Rectal smooth muscle tissue (tissue), 1 donor: ENCODE measurements around the gene SULT6B1.

Experiments
- H3K27ac ChIP-seq: one replicate; pipeline ENCODE4 v1.7.0; 2013; ENCODE audit warnings: low read depth, low read length, inconsistent platforms
- H3K27me3 ChIP-seq: one replicate; pipeline ENCODE4 v1.7.0; 2013; ENCODE audit warnings: low read length; ENCODE audit not compliant: control insufficient read depth, insufficient read depth
- H3K36me3 ChIP-seq: one replicate; pipeline ENCODE4 v1.7.0; 2013; ENCODE audit warnings: low read length; ENCODE audit not compliant: control insufficient read depth, insufficient read depth
- H3K4me1 ChIP-seq: one replicate; pipeline ENCODE4 v1.7.0; 2013; ENCODE audit warnings: low read length; ENCODE audit not compliant: control insufficient read depth, insufficient read depth
- H3K4me3 ChIP-seq: one replicate; pipeline ENCODE4 v1.7.0; 2013; ENCODE audit warnings: low read length
- H3K9ac ChIP-seq: one replicate; pipeline ENCODE4 v1.7.0; 2013; ENCODE audit warnings: low read length

Gene SULT6B1

GRCh38 chr2:37191253-37191652 lies 2.8 kb upstream of the SULT6B1 start:
- Histone ChIP-seq H3K27me3 (no peaks in the 10 kb centered on the region), H3K36me3 (no peaks in the 10 kb centered on the region), H3K9ac (no peak overlapping the region), H3K4me1 (no peaks in the 10 kb centered on the region), H3K27ac (no peak overlapping the region), H3K4me3 (no peak overlapping the region)

GRCh38 chr2:37190290-37190689 lies 1.8 kb upstream of the SULT6B1 start:
- no peak overlapping the region for H3K27ac ChIP-seq
- no peak overlapping the region for H3K4me3 ChIP-seq
- H3K36me3 ChIP-seq, result no peaks in the 10 kb centered on the region
- no peaks in the 10 kb centered on the region for H3K4me1 ChIP-seq
- no peak overlapping the region for H3K9ac ChIP-seq
- no peaks in the 10 kb centered on the region for H3K27me3 ChIP-seq

- no peaks in the 10 kb centered on the region for H3K36me3 ChIP-seq
- H3K4me3 ChIP-seq, result no peak overlapping the region
- H3K27ac ChIP-seq, result no peak overlapping the region
- no peaks in the 10 kb centered on the region for H3K4me1 ChIP-seq
- H3K27me3 ChIP-seq, result no peaks in the 10 kb centered on the region
- no peak overlapping the region for H3K9ac ChIP-seq
Measured at GRCh38 chr2:37189452-37190153, 1.1 kb upstream of the SULT6B1 start.

- H3K9ac ChIP-seq, result no peak overlapping the region
- H3K4me3 ChIP-seq, result no peak overlapping the region
- H3K36me3 ChIP-seq, result no peaks in the 10 kb centered on the region
Measured at GRCh38 chr2:37181726-37182684, 6.5 kb downstream of the SULT6B1 start.

GRCh38 chr2:37180640-37181039 lies 7.8 kb downstream of the SULT6B1 start:
- H3K4me3 ChIP-seq, result no peak overlapping the region
- no peak overlapping the region for H3K9ac ChIP-seq
- no peaks in the 10 kb centered on the region for H3K27me3 ChIP-seq
- no peak overlapping the region for H3K27ac ChIP-seq
- no peaks in the 10 kb centered on the region for H3K4me1 ChIP-seq
- H3K36me3 ChIP-seq, result no peaks in the 10 kb centered on the region

More at GRCh38 chr2:37181726-37182684, 6.5 kb downstream of the SULT6B1 start:
- Histone ChIP-seq H3K27ac (no peak overlapping the region), H3K27me3 (no peaks in the 10 kb centered on the region), H3K4me1 (no peaks in the 10 kb centered on the region)

- Histone ChIP-seq H3K27me3 (no peaks in the 10 kb centered on the region), H3K4me3 (no peak overlapping the region), H3K4me1 (no peaks in the 10 kb centered on the region), H3K36me3 (no peaks in the 10 kb centered on the region), H3K27ac (no peak overlapping the region), H3K9ac (no peak overlapping the region)
Measured at GRCh38 chr2:37180006-37180639, 8.3 kb downstream of the SULT6B1 start.

- H3K27ac ChIP-seq, result no peak overlapping the region
- H3K36me3 ChIP-seq, result no peaks in the 10 kb centered on the region
- no peaks in the 10 kb centered on the region for H3K4me1 ChIP-seq
- H3K27me3 ChIP-seq, result no peaks in the 10 kb centered on the region
- H3K4me3 ChIP-seq, result no peak overlapping the region
- H3K9ac ChIP-seq, result no peak overlapping the region
Measured at GRCh38 chr2:37173741-37174140, 14.7 kb downstream of the SULT6B1 start.

- no peak overlapping the region for H3K27ac ChIP-seq
- H3K4me1 ChIP-seq, result no peaks in the 10 kb centered on the region
- no peak overlapping the region for H3K9ac ChIP-seq
- H3K4me3 ChIP-seq, result no peak overlapping the region
- H3K36me3 ChIP-seq, result no peaks in the 10 kb centered on the region
- H3K27me3 ChIP-seq, result no peaks in the 10 kb centered on the region
Measured at GRCh38 chr2:37171624-37171950, 16.9 kb downstream of the SULT6B1 start.

GRCh38 chr2:37168217-37168981 lies 20.1 kb downstream of the SULT6B1 start:
- Histone ChIP-seq H3K27ac (no peak overlapping the region), H3K27me3 (no peaks in the 10 kb centered on the region), H3K4me3 (no peak overlapping the region), H3K9ac (no peak overlapping the region), H3K36me3 (no peaks in the 10 kb centered on the region), H3K4me1 (no peaks in the 10 kb centered on the region)

GRCh38 chr2:37167636-37168180 lies 20.8 kb downstream of the SULT6B1 start:
- no peak overlapping the region for H3K27ac ChIP-seq
- H3K9ac ChIP-seq, result no peak overlapping the region
- no peaks in the 10 kb centered on the region for H3K27me3 ChIP-seq
- no peak overlapping the region for H3K4me3 ChIP-seq
- no peaks in the 10 kb centered on the region for H3K36me3 ChIP-seq
- H3K4me1 ChIP-seq, result no peaks in the 10 kb centered on the region

- Histone ChIP-seq H3K4me1 (no peaks in the 10 kb centered on the region), H3K27me3 (no peaks in the 10 kb centered on the region), H3K27ac (no peak overlapping the region), H3K4me3 (no peak overlapping the region), H3K9ac (no peak overlapping the region), H3K36me3 (no peaks in the 10 kb centered on the region)
Measured at GRCh38 chr2:37164757-37165156, 23.7 kb downstream of the SULT6B1 start.
